HS-27A (cell line): ENCODE measurements around the gene ZNF593.

ENCODE experiments used
- DNase-seq: peaks from one replicate; pipeline ENCODE4 v3.0.0-alpha.2; 2012; ENCODE audit warnings: low read depth, missing footprints

The ZNF593 gene

DNA sequence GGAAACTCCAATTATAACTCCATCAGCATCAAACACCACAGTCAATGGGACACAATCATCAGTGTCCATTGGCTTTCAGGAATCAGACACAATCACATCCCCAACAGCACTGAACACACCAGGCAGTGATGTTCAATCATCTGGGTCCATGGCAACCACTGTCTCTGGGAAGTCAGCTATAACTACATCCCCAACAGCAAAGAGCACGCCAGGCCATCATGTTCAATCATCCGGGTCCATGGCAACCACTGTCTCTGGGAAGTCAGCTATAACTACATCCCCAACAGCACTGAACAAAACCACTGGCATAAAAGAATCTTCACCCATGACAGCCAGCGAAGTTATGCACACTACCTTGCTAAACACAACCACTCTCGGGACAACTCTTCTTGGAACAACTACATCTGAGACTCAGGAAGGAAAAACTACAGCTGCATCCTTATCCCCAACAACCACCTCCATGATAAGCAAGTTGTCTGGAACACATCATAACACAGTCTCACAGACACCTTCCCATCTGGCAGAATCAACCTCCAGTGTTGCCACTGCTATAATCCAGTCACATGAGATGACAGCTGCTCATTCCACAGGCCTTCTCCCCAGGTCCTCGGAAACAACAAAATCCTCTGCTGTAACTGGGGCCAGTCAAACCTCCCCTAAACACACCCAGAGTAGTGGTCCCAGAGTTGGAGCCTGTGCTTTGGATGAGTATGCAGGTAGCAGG, 40.6 kb downstream of the ZNF593 start:
- no peak for DNase-seq

DNA sequence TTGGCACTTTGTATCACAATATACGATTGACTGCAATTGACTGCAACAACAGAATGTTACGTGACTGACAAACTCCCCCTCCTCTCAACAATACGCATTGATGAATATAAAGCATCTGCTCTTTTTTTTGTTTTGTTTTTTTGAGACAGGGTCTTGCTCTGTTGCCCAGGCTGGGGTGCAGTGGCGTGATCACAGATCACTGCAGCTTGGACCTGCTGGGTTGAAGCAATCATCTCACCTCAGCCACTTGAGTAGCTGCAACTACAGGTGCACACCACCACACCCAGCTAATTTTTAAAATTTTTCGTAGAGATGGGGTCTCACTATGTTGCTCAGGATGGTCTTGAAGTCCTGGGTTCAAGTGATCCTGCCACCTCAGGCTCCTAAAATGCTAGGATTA, 43.0 kb downstream of the ZNF593 start:
- no peak for DNase-seq

DNA sequence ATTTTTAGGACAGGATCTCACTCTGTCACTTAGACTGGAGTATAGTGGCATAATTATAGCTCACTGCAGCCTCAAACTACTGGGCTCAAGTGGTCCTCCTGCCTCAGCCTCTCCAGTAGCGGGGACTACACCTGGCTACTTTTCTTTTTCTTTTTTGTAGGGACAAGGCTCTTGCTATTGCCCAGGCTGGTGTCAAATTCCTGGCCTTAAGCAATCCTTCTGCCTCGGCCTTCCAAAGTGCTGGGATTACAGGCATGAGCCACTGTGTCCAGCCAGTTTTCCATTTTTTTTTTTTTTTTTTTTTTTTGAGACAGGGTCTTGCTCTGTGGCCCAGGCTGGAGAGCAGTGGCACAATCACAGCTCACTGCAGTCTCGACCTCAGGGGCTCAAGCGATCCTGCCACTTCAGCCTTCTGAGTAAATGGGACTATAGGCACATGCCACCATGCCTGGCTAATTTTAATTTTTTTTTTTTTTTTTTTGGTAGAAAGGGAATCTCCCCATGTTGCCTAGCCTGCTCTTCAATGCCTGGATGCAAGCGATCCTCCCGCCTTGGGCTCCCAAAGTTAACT, 43.7 kb downstream of the ZNF593 start:
- no peak for DNase-seq

DNA sequence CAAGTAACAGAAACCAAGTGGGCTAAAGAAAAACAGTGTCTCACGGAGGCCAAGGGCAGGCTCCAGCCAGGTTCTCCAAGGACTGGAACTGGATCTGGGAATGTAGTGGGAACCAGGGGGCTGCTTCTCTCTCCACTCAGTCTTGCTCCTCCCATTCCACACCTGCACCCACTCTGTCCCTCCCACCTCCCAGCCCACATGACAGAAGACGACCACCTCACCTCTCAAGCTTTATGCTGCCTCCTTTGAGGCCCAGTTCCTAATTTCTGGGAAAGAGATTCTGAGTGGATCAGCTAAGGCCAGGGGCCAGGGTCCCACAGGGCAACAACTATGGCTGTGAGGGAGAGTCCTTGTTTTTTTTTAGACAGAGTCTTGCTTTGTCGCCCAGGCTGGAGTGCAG, 45.5 kb downstream of the ZNF593 start:
- no peak for DNase-seq

DNA sequence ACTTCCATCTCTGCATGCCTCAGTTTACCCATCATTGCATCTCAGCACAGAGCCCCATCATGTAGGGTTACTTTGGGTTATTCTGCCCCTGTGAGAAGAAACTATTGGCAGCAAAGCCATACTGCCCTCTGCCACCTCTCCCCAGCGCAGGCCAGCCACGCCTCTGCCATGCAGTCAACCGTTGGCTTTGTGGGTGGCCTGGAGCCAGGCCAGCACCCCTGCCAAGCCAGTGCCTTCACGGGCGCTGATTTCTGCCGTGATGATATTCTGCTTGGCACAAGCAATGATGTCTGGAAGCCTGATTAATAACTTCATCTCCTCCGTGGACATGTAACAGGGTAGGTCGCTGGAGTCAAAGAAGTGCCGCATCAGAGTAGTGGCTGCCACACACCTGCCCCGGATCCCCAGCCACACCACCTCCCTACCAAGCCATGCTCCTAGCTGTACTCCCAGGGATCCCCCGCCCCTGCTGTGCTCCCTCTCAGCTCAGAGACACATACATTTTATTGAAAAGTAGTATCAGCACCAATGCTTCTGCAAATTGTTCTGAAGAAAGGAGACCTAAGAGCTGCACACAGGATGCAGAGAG, 49.3 kb downstream of the ZNF593 start:
- peak; percentile 7 for DNase-seq
